Spleen (tissue), 11 donors: ENCODE results near the gene MBIP. TPM values are rescaled to one million over a fixed set of nuclear protein-coding genes. Genes with fewer than 3 reads are reported as not detected.

ENCODE experiments used
- DNase-seq: peaks from one replicate; pipeline ENCODE4 v3.0.0-alpha.2; 2020
- H3K27ac ChIP-seq, 8 donors: fragments of 200-600 bp; sonication (generic) in 7 of 8; 1 replicate in 4 of 8; 2 replicates in 4 of 8; pipeline versions ENCODE4 v1.5.0 to v1.8.0; 2016 to 2021; ENCODE audit warnings: inconsistent platforms in 4 of 8, mild to moderate bottlenecking in 4 of 8, moderate library complexity in 1 of 8
- H3K27me3 ChIP-seq, 7 donors: fragments of 200-600 bp; sonication (generic) in 6 of 7; replicated peaks in 1 of 7; 1 replicate in 4 of 7; 2 replicates in 3 of 7; pipeline versions ENCODE4 v1.5.0 to v1.8.0; 2016 to 2021; ENCODE audit warnings: inconsistent platforms in 3 of 7, mild to moderate bottlenecking in 1 of 7
- H3K36me3 ChIP-seq, 6 donors: fragments of 200-600 bp; sonication (generic) in 5 of 6; 1 replicate in 4 of 6; 2 replicates in 2 of 6; pipeline versions ENCODE4 v1.5.0 to v1.8.0; 2016 to 2021; ENCODE audit warnings: inconsistent platforms in 2 of 6
- H3K4me1 ChIP-seq, 6 donors: fragments of 200-600 bp; sonication (generic) in 5 of 6; 1 replicate in 3 of 6; 2 replicates in 3 of 6; pipeline versions ENCODE4 v1.5.0 to v1.8.0; 2016 to 2021; ENCODE audit warnings: inconsistent platforms in 3 of 6
- H3K4me3 ChIP-seq, 8 donors: fragments of 200-600 bp; sonication (generic) in 7 of 8; 1 replicate in 4 of 8; 2 replicates in 4 of 8; pipeline versions ENCODE4 v1.5.0 to v1.8.0; 2016 to 2021; ENCODE audit warnings: inconsistent platforms in 4 of 8, mild to moderate bottlenecking in 4 of 8, moderate library complexity in 2 of 8
- H3K9me3 ChIP-seq, 8 donors: fragments of 200-600 bp; sonication (generic) in 7 of 8; 1 replicate in 4 of 8; 2 replicates in 4 of 8; pipeline versions ENCODE4 v1.5.0 to v1.8.0; 2016 to 2021; ENCODE audit warnings: inconsistent platforms in 4 of 8
- CTCF ChIP-seq, 11 experiments: fragments of 200-600 bp in 7 of 11; fragments of 450-650 bp in 4 of 11; sonication (generic) in 4 of 11; IDR thresholded peaks in 8 of 11; conservative IDR thresholded peaks in 3 of 11; 1 replicate in 7 of 11; 2 replicates in 4 of 11; pipeline versions ENCODE4 v1.4.0 to v1.8.0; 2016 to 2021; ENCODE audit warnings: antibody characterized with exemption in 11 of 11, inconsistent platforms in 4 of 11, mild to moderate bottlenecking in 1 of 11
- POLR2A ChIP-seq, 3 donors: fragments of 450-650 bp; IDR thresholded peaks; one replicate each; pipeline ENCODE4 v1.5.1; 2017; ENCODE audit warnings: antibody characterized with exemption in 3 of 3, mild to moderate bottlenecking in 1 of 3
- POLR2AphosphoS5 ChIP-seq, 3 donors: sonication (generic); formaldehyde crosslinking; IDR thresholded peaks; one replicate each; pipeline ENCODE4 v1.5.1; 2017; ENCODE audit warnings: antibody characterized with exemption in 3 of 3
- WGBS, 5 donors: extraction: QIAGEN DNeasy Blood & Tissue Kit in 3 of 5; methylation state at CpG; one replicate each; pipeline versions ENCODE4 v1.1.5 to v1.1.7; 2013 to 2018; 5-methylcytosine and 5-hydroxymethylcytosine counted together
- intact Hi-C: fragments of 100-400 bp; cut with DNase I; formaldehyde crosslinking; loops from one replicate; pipeline ENCODE4 v1.15.0; 2023; ENCODE audit warnings: low total_unique reads
- polyA plus RNA-seq, 3 donors: library from polyadenylated mRNA; stranded (reverse); fragments of 200-250 nt; gene quantifications; one replicate each; pipeline ENCODE4 v1.2.1, GENCODE V29; 2013
- total RNA-seq, 7 donors: library from RNA; depleted of rRNA in 3 of 7; stranded (reverse); fragments of >200 nt in 3 of 7; fragmentation: NEBNext Ultra II Directional in 4 of 7; extraction: Animal tissue kit (Norgen Biotek cat#: 25700) in 4 of 7; gene quantifications; one replicate each; pipeline versions ENCODE4 v1.1.0 to v1.2.1, GENCODE V29; 2016 to 2021
- donor health status: healthy with polysubstance abuse.
- donor health status: DM: no; HTN: no; CAD: no; lungs with moderate emphysema.
- donor health status: DM: no; HTN: no; CAD: no.
- donor health status: Bipolar disorder and iron deficiency.
- donor health status: healthy.
- donor health status: DM: no; HTN: no; CAD: no.
- donor health status: DM: yes; HTN: yes; CAD: no.

MBIP gene
- total and polyA plus RNA-seq, 10 donors, result 13.2 to 23.8 (median 15.5) TPM

- no peak for DNase-seq
- no peak overlapping the region for H3K27ac ChIP-seq
- no peak for TF ChIP-seq CTCF (IDR thresholded peaks at IDR 0.05 in 8 of 11, conservative IDR thresholded peaks at IDR 0.05 in 3 of 11)
- no peak for TF ChIP-seq POLR2A (IDR thresholded peaks at IDR 0.05)
- no peak for TF ChIP-seq POLR2AphosphoS5 (IDR thresholded peaks at IDR 0.05)
- no peak overlapping the region for H3K4me3 ChIP-seq
- no peaks in the 10 kb centered on the region for H3K9me3 ChIP-seq
- H3K4me1 ChIP-seq, result no peaks in the 10 kb centered on the region
- H3K36me3 ChIP-seq, result no peaks in the 10 kb centered on the region
- intact Hi-C loops, result no loop called here
- H3K27me3 ChIP-seq, result peaks cover 0 to 8% (median 0%) of the 10 kb centered on the region in 7 donors
Measured at GRCh38 chr14:36264107-36264506, 56.3 kb downstream of the MBIP start.

- peaks cover 0 to 8% (median 0%) of the 10 kb centered on the region in 7 donors for H3K27me3 ChIP-seq
- no peak for DNase-seq
- H3K4me1 ChIP-seq, result no peaks in the 10 kb centered on the region
- TF ChIP-seq POLR2AphosphoS5 (IDR thresholded peaks at IDR 0.05) (no peak), POLR2A (IDR thresholded peaks at IDR 0.05) (no peak), CTCF (IDR thresholded peaks at IDR 0.05 in 8 of 11, conservative IDR thresholded peaks at IDR 0.05 in 3 of 11) (no peak)
- intact Hi-C loops, result no loop called here
- no peak overlapping the region for H3K4me3 ChIP-seq
- no peaks in the 10 kb centered on the region for H3K9me3 ChIP-seq
- H3K27ac ChIP-seq, result no peak overlapping the region
- H3K36me3 ChIP-seq, result no peaks in the 10 kb centered on the region
- WGBS, 5 donors, result 86 to 96% (median 92%) methylated on average over 2 of the region's 2 CpGs
Measured at GRCh38 chr14:36260970-36261640, 59.3 kb downstream of the MBIP start.

- intact Hi-C loops, result no loop called here
- Histone ChIP-seq H3K27ac (no peak overlapping the region), H3K36me3 (no peaks in the 10 kb centered on the region), H3K27me3 (peaks cover 0 to 4% (median 0%) of the 10 kb centered on the region in 7 donors), H3K9me3 (no peaks in the 10 kb centered on the region), H3K4me3 (no peak overlapping the region), H3K4me1 (no peaks in the 10 kb centered on the region)
- no peak for DNase-seq
- TF ChIP-seq POLR2AphosphoS5 (IDR thresholded peaks at IDR 0.05), result no peak
- no peak for TF ChIP-seq POLR2A (IDR thresholded peaks at IDR 0.05)
- no peak for TF ChIP-seq CTCF (IDR thresholded peaks at IDR 0.05 in 8 of 11, conservative IDR thresholded peaks at IDR 0.05 in 3 of 11)
- 25 to 36% (median 30%) methylated on average over 3 of the region's 3 CpGs for WGBS, 5 donors
Measured at GRCh38 chr14:36258241-36258640, 62.2 kb downstream of the MBIP start.

- TF ChIP-seq CTCF (IDR thresholded peaks at IDR 0.05 in 8 of 11, conservative IDR thresholded peaks at IDR 0.05 in 3 of 11) (no peak), POLR2A (IDR thresholded peaks at IDR 0.05) (no peak), POLR2AphosphoS5 (IDR thresholded peaks at IDR 0.05) (no peak)
- H3K9me3 ChIP-seq, result no peaks in the 10 kb centered on the region
- intact Hi-C loops, result no loop called here
- H3K27ac ChIP-seq, result no peak overlapping the region
- no peaks in the 10 kb centered on the region for H3K36me3 ChIP-seq
- no peak overlapping the region for H3K4me3 ChIP-seq
- no peaks in the 10 kb centered on the region for H3K4me1 ChIP-seq
- peaks cover 0 to 4% (median 0%) of the 10 kb centered on the region in 7 donors for H3K27me3 ChIP-seq
- 31 to 55% (median 40%) methylated on average over 7 of the region's 7 CpGs for whole genome bisulfite sequencing, 5 donors
- no peak for DNase-seq
Measured at GRCh38 chr14:36256126-36256801, 64.2 kb downstream of the MBIP start.
